GM23248 (cell line): ENCODE measurements around the gene NRG4.

Experiments
- EZH2 ChIP-seq: fragments of 200-600 bp; sonication (generic); IDR thresholded peaks from 2 replicates; pipeline ENCODE4 v1.6.1; 2018; ENCODE audit warnings: antibody characterized with exemption, mild to moderate bottlenecking; ENCODE audit not compliant: insufficient read depth, poor library complexity, severe bottlenecking
- EZH2phosphoT487 ChIP-seq: fragments of 200-600 bp; sonication (generic); IDR thresholded peaks from 2 replicates; pipeline ENCODE4 v1.6.1; 2018; ENCODE audit warnings: antibody characterized with exemption, moderate library complexity, mild to moderate bottlenecking, low read depth; ENCODE audit not compliant: insufficient read depth

GRCh38 chr15:76024021-76024768, 12.0 kb upstream of the NRG4 start:
- TF ChIP-seq EZH2, result no peak
- TF ChIP-seq EZH2phosphoT487, result no peak
